Upper lobe of left lung (tissue), 6 donors: ENCODE measurements around the gene TRIOBP. TPM values are rescaled to one million over a fixed set of nuclear protein-coding genes. Genes with fewer than 3 reads are reported as not detected.

Experiments used
- ATAC-seq, 2 donors: fragments of 200-7000 bp; cut with Tn5 transposase; one replicate each; pipeline ENCODE4 v1.9.1; 2022; ENCODE audit warnings: mild to moderate bottlenecking in 2 of 2, moderate library complexity in 2 of 2; ENCODE audit not compliant: low FRiP score in 2 of 2
- DNase-seq, 2 donors: peaks; one replicate each; pipeline ENCODE4 v3.0.0-alpha.2; 2019 to 2020
- H3K27ac ChIP-seq, 4 donors: fragments of 200-600 bp; sonication (generic); one replicate each; pipeline ENCODE4 v1.5.1; 2016 to 2019
- H3K27me3 ChIP-seq, 4 donors: fragments of 200-600 bp; sonication (generic); one replicate each; pipeline ENCODE4 v1.5.1; 2017 to 2019
- H3K36me3 ChIP-seq, 4 donors: fragments of 200-600 bp; sonication (generic); one replicate each; pipeline ENCODE4 v1.5.1; 2016 to 2019
- H3K4me1 ChIP-seq, 4 donors: fragments of 200-600 bp; sonication (generic); one replicate each; pipeline ENCODE4 v1.5.1; 2018 to 2019
- H3K4me3 ChIP-seq, 4 donors: fragments of 200-600 bp; sonication (generic); one replicate each; pipeline ENCODE4 v1.5.1; 2017 to 2019; ENCODE audit warnings: mild to moderate bottlenecking in 2 of 4, moderate library complexity in 1 of 4
- H3K9me3 ChIP-seq, 4 donors: fragments of 200-600 bp; sonication (generic); one replicate each; pipeline ENCODE4 v1.5.1; 2018 to 2019
- CTCF ChIP-seq, 6 experiments: fragments of 450-650 bp in 4 of 6; fragments of 200-600 bp in 2 of 6; sonication (generic) in 2 of 6; IDR thresholded peaks; one replicate each; pipeline ENCODE4 v1.5.1; 2016 to 2019; ENCODE audit warnings: antibody characterized with exemption in 6 of 6
- EP300 ChIP-seq, 4 donors: sonication (generic); formaldehyde crosslinking; IDR thresholded peaks; one replicate each; pipeline ENCODE4 v1.5.1; 2017; ENCODE audit warnings: antibody characterized with exemption in 4 of 4, control low read depth in 2 of 4
- POLR2A ChIP-seq, 4 donors: fragments of 450-650 bp; IDR thresholded peaks; one replicate each; pipeline ENCODE4 v1.5.1; 2016 to 2017; ENCODE audit warnings: antibody characterized with exemption in 4 of 4, mild to moderate bottlenecking in 2 of 4
- POLR2AphosphoS5 ChIP-seq, 2 donors: sonication (generic); formaldehyde crosslinking; IDR thresholded peaks; one replicate each; pipeline ENCODE4 v1.5.1; 2017; ENCODE audit warnings: antibody characterized with exemption in 2 of 2
- WGBS, 2 donors: methylation state at CpG; one replicate each; pipeline ENCODE4 v1.1.5; 2017 to 2018; 5-methylcytosine and 5-hydroxymethylcytosine counted together
- total RNA-seq, 6 donors: library from RNA; depleted of rRNA in 4 of 6; stranded (reverse); fragments of >200 nt in 4 of 6; gene quantifications; one replicate each; pipeline versions ENCODE4 v1.1.0 to v1.2.1, GENCODE V29; 2016 to 2021
- donor health status: DM: no; HTN: no; CAD: no; lungs with moderate emphysema.
- donor health status: DM: no; HTN: yes; CAD: no; lungs with severe emphysema.

TRIOBP gene
- total RNA-seq, 6 donors from 2014 or later: 76.5 to 151 (median 113) TPM

GRCh38 chr22:37752189-37753087 lies 55.6 kb downstream of the TRIOBP start:
- DNase-seq: peak; percentile 90 to 93
- Histone ChIP-seq H3K27ac (peak overlapping the region; percentile 95 to 100 (median 99)), H3K4me1 (peaks cover 66 to 77% (median 72%) of the 10 kb centered on the region in 4 donors), H3K4me3 (no peak overlapping the region), H3K9me3 (no peaks in the 10 kb centered on the region), H3K27me3 (no peaks in the 10 kb centered on the region), H3K36me3 (peaks cover 0 to 40% (median 32%) of the 10 kb centered on the region in 4 donors)
- peak in 1 of 2 donors; percentile 74 for TF ChIP-seq POLR2AphosphoS5 (IDR thresholded peaks at IDR 0.05)
- no peak for TF ChIP-seq POLR2A (IDR thresholded peaks at IDR 0.05)
- peak in 5 of 6 experiments; percentile 12 to 66 (median 37) for TF ChIP-seq CTCF (IDR thresholded peaks at IDR 0.05)
- TF ChIP-seq EP300 (IDR thresholded peaks at IDR 0.05): peak in 2 of 4 donors; percentile 25 to 33
- WGBS, 2 donors: 28 to 43% methylated on average over 9 to 16 of the region's 17 CpGs
- peak; percentile 84 to 89 for ATAC-seq

GRCh38 chr22:37753746-37754145 lies 56.9 kb downstream of the TRIOBP start:
- no peaks in the 10 kb centered on the region for H3K27me3 ChIP-seq
- WGBS, 2 donors: 77 to 86% methylated on average over 10 of the region's 10 CpGs
- no peaks in the 10 kb centered on the region for H3K9me3 ChIP-seq
- TF ChIP-seq EP300 (IDR thresholded peaks at IDR 0.05) (no peak), CTCF (IDR thresholded peaks at IDR 0.05) (no peak), POLR2AphosphoS5 (IDR thresholded peaks at IDR 0.05) (no peak), POLR2A (IDR thresholded peaks at IDR 0.05) (no peak)
- H3K4me1 ChIP-seq: peaks cover 59 to 64% (median 60%) of the 10 kb centered on the region in 4 donors
- peak in 1 of 2 donors; percentile 56 for DNase-seq
- H3K4me3 ChIP-seq: no peak overlapping the region
- peak overlapping the region; percentile 13 to 100 (median 99) for H3K27ac ChIP-seq
- no peak for ATAC-seq
- H3K36me3 ChIP-seq: peaks cover 6 to 53% (median 44%) of the 10 kb centered on the region in 4 donors

GRCh38 chr22:37757663-37758062 lies 60.8 kb downstream of the TRIOBP start:
- TF ChIP-seq POLR2AphosphoS5 (IDR thresholded peaks at IDR 0.05) (no peak), CTCF (IDR thresholded peaks at IDR 0.05) (no peak), POLR2A (IDR thresholded peaks at IDR 0.05) (no peak), EP300 (IDR thresholded peaks at IDR 0.05) (no peak)
- Histone ChIP-seq H3K4me3 (no peak overlapping the region), H3K4me1 (peaks cover 20 to 26% (median 22%) of the 10 kb centered on the region in 4 donors), H3K27ac (no peak overlapping the region), H3K9me3 (no peaks in the 10 kb centered on the region), H3K27me3 (no peaks in the 10 kb centered on the region), H3K36me3 (peaks cover 21 to 90% (median 74%) of the 10 kb centered on the region in 4 donors)
- DNase-seq: peak in 1 of 2 donors; percentile 81
- ATAC-seq: no peak
- WGBS, 2 donors: 95 to 98% methylated on average over 4 to 26 of the region's 27 CpGs

GRCh38 chr22:37758694-37759093 lies 61.8 kb downstream of the TRIOBP start:
- H3K9me3 ChIP-seq: no peaks in the 10 kb centered on the region
- peak overlapping the region in 1 of 4 donors; percentile 30 for H3K27ac ChIP-seq
- H3K4me3 ChIP-seq: no peak overlapping the region

More at GRCh38 chr22:37758694-37759093, 61.8 kb downstream of the TRIOBP start:
- WGBS, 2 donors: 63 to 67% methylated on average over 6 to 10 of the region's 10 CpGs
- TF ChIP-seq CTCF (IDR thresholded peaks at IDR 0.05): no peak
- no peak for TF ChIP-seq POLR2A (IDR thresholded peaks at IDR 0.05)
- TF ChIP-seq EP300 (IDR thresholded peaks at IDR 0.05): no peak
- TF ChIP-seq POLR2AphosphoS5 (IDR thresholded peaks at IDR 0.05): no peak
- Histone ChIP-seq H3K27me3 (no peaks in the 10 kb centered on the region), H3K4me1 (peaks cover 10 to 16% (median 12%) of the 10 kb centered on the region in 4 donors), H3K36me3 (peaks cover 21 to 97% (median 81%) of the 10 kb centered on the region in 4 donors)
- no peak for ATAC-seq
- no peak for DNase-seq
